GM21390 (cell line): ENCODE data around the gene BMPER.

Experiments used
- ATAC-seq: cut with Tn5 transposase; IDR thresholded peaks from one replicate; pipeline ENCODE4 v1.9.1; 2021; ENCODE audit not compliant: unreplicated experiment

Gene BMPER

GRCh38 chr7:34016876-34017275, 111.5 kb downstream of the BMPER start:
- no peak for ATAC-seq

GRCh38 chr7:34019301-34019790, 114.0 kb downstream of the BMPER start:
- no peak for ATAC-seq

- ATAC-seq = no peak
Observed at GRCh38 chr7:34022626-34023025, 117.3 kb downstream of the BMPER start.

GRCh38 chr7:34025600-34025999, 120.3 kb downstream of the BMPER start:
- ATAC-seq = no peak

- no peak for ATAC-seq
Observed at GRCh38 chr7:34026481-34027190, 121.3 kb downstream of the BMPER start.

- ATAC-seq = no peak
Observed at GRCh38 chr7:34031156-34031555, 125.8 kb downstream of the BMPER start.

GRCh38 chr7:34034728-34035127, 129.4 kb downstream of the BMPER start:
- no peak for ATAC-seq

- no peak for ATAC-seq
Observed at GRCh38 chr7:34036051-34036920, 130.9 kb downstream of the BMPER start.

GRCh38 chr7:34036972-34037792, 131.8 kb downstream of the BMPER start:
- no peak for ATAC-seq

- no peak for ATAC-seq
Observed at GRCh38 chr7:34038816-34039470, 133.6 kb downstream of the BMPER start.

- ATAC-seq = no peak
Observed at GRCh38 chr7:34041707-34042106, 136.4 kb downstream of the BMPER start.

- no peak for ATAC-seq
Observed at GRCh38 chr7:34042406-34042805, 137.1 kb downstream of the BMPER start.

- ATAC-seq = no peak
Observed at GRCh38 chr7:34043461-34044305, 138.3 kb downstream of the BMPER start.

GRCh38 chr7:34044306-34044643, 138.9 kb downstream of the BMPER start:
- no peak for ATAC-seq

GRCh38 chr7:34044734-34045353, 139.5 kb downstream of the BMPER start:
- no peak for ATAC-seq

GRCh38 chr7:34048445-34048844, 143.1 kb downstream of the BMPER start:
- no peak for ATAC-seq

GRCh38 chr7:34054075-34054474, 148.7 kb downstream of the BMPER start:
- no peak for ATAC-seq

- ATAC-seq = no peak
Observed at GRCh38 chr7:34057136-34057535, 151.8 kb downstream of the BMPER start.

- ATAC-seq = no peak
Observed at GRCh38 chr7:34057956-34058355, 152.6 kb downstream of the BMPER start.

GRCh38 chr7:34058801-34059135, 153.4 kb downstream of the BMPER start:
- no peak for ATAC-seq
